Endothelial cell of umbilical vein (primary cell): Measurements from ENCODE around the gene CAMK2N2. TPM values are rescaled to one million over a fixed set of nuclear protein-coding genes. Genes with fewer than 3 reads are reported as not detected.

Source experiments
- BruUV-seq: library from RNA; stranded (reverse); fragments of 400-500 nt; replicated peaks from 2 replicates; lab custom pipeline; 2021; lab: Mats Ljungman, UMichigan
- CTCF ChIA-PET: fragments of 300-600, 350-600 bp; sonication (Branson Sonifier 250); formaldehyde crosslinking; loops from one replicate; lab custom pipeline; 2021; ENCODE audit warnings: antibody characterized with exemption, inconsistent platforms; lab: Charles Lee
- POLR2A ChIA-PET: fragments of 300-600, 350-600 bp; sonication (Branson Sonifier 250); formaldehyde crosslinking; loops from one replicate; lab custom pipeline; 2021; ENCODE audit warnings: antibody characterized with exemption, inconsistent platforms; lab: Charles Lee
- DNase-seq: peaks from one replicate; pipeline ENCODE4 v3.0.0-alpha.2; 2011; ENCODE audit warnings: low read depth, low spot score
- FAIRE-seq: peaks from 2 replicates; lab custom pipeline; 2011; peaks lifted over from hg19 to GRCh38; lab: Jason Lieb, UNC
- H2AFZ ChIP-seq: 2 replicates; pipeline ENCODE4 v1.6.0; 2012; ENCODE audit warnings: low read depth, low read length, control low read depth, inconsistent platforms
- H3K27ac ChIP-seq: 2 replicates; pipeline ENCODE4 v1.5.1; 2011; ENCODE audit warnings: low read depth, mild to moderate bottlenecking, control low read depth, low read length, moderate library complexity; ENCODE audit not compliant: insufficient read depth
- H3K27me3 ChIP-seq, 2 experiments: 2 replicates each; pipeline versions ENCODE4 v1.6.0 to v1.6.1; 2011; ENCODE audit warnings: low read length in 2 of 2, mixed read lengths in 1 of 2; ENCODE audit not compliant: control insufficient read depth in 2 of 2, insufficient read depth in 2 of 2
- H3K36me3 ChIP-seq, 2 experiments: 2 replicates in 1 of 2; 3 replicates in 1 of 2; pipeline ENCODE4 v1.5.1; 2011; ENCODE audit warnings: low read length in 2 of 2, mild to moderate bottlenecking in 1 of 2, moderate library complexity in 1 of 2; ENCODE audit not compliant: control insufficient read depth in 2 of 2, insufficient read depth in 2 of 2; ENCODE audit errors: extremely low read depth in 1 of 2
- H3K4me1 ChIP-seq: 3 replicates; pipeline ENCODE4 v1.5.1; 2011; ENCODE audit warnings: mild to moderate bottlenecking, low read length; ENCODE audit not compliant: control insufficient read depth, insufficient read depth; ENCODE audit errors: extremely low read depth
- H3K4me2 ChIP-seq: 2 replicates; pipeline ENCODE4 v1.6.1; 2011; ENCODE audit warnings: low read length, control low read depth, mixed read lengths; ENCODE audit not compliant: insufficient read depth
- H3K4me3 ChIP-seq, 3 experiments: fragments of 200-600 bp in 1 of 3; sonication (generic), shearing (Covaris generic) in 1 of 3; replicated peaks in 1 of 3; 2 replicates each; pipeline ENCODE4 v1.5.1; 2011 to 2016; ENCODE audit warnings: control low read depth in 3 of 3, low read length in 3 of 3, mild to moderate bottlenecking in 2 of 3, inconsistent platforms in 1 of 3, low read depth in 1 of 3, moderate library complexity in 1 of 3; ENCODE audit not compliant: insufficient read depth in 1 of 3
- H3K79me2 ChIP-seq: 2 replicates; pipeline ENCODE4 v1.6.0; 2012; ENCODE audit warnings: low read length, inconsistent platforms; ENCODE audit not compliant: control insufficient read depth, insufficient read depth
- H3K9ac ChIP-seq: replicated peaks from 2 replicates; pipeline ENCODE3; 2011; ENCODE audit warnings: low read length, control low read depth; ENCODE audit not compliant: insufficient read depth; ENCODE audit errors: extremely low read depth
- H3K9me1 ChIP-seq: replicated peaks from 3 replicates; pipeline ENCODE4 v1.6.0; 2011; ENCODE audit warnings: mild to moderate bottlenecking, low read length; ENCODE audit not compliant: control insufficient read depth, insufficient read depth; ENCODE audit errors: extremely low read depth
- H3K9me3 ChIP-seq: replicated peaks from 2 replicates; pipeline ENCODE4 v1.5.1; 2012; ENCODE audit warnings: low read length, inconsistent platforms; ENCODE audit not compliant: control insufficient read depth, insufficient read depth
- H4K20me1 ChIP-seq: replicated peaks from 2 replicates; pipeline ENCODE3; 2011; ENCODE audit warnings: mild to moderate bottlenecking, low read length; ENCODE audit not compliant: control insufficient read depth, insufficient read depth; ENCODE audit errors: extremely low read depth
- CTCF ChIP-seq, 2 donors: IDR thresholded peaks; 1 replicate in 1 of 2; 2 replicates in 1 of 2; pipeline ENCODE4 v1.5.1; 2011; ENCODE audit warnings: low read length in 2 of 2, mild to moderate bottlenecking in 2 of 2, moderate library complexity in 2 of 2, control low read depth in 1 of 2, inconsistent platforms in 1 of 2, low read depth in 1 of 2; ENCODE audit not compliant: insufficient read depth in 1 of 2; ENCODE audit errors: extremely low read depth in 1 of 2
- EZH2 ChIP-seq: IDR thresholded peaks from 2 replicates; pipeline ENCODE4 v1.6.1; 2012; ENCODE audit warnings: borderline replicate concordance, low read depth, mild to moderate bottlenecking, moderate library complexity, low read length, inconsistent platforms; ENCODE audit not compliant: severe bottlenecking
- FOS ChIP-seq: IDR thresholded peaks from 2 replicates; pipeline ENCODE4 v1.6.1; 2011; ENCODE audit warnings: mild to moderate bottlenecking, low read length, moderate library complexity, borderline replicate concordance; ENCODE audit not compliant: insufficient read depth
- dilution Hi-C: fragments of 300-500 bp; cut with MboI; formaldehyde crosslinking; loops from one replicate; pipeline ENCODE4 v1.15.0; 2019; ENCODE audit warnings: low sequenced_read_pairs; ENCODE audit not compliant: extremely low pct_ligation_motif_present
- intact Hi-C: fragments of 100-400 bp; cut with micrococcal nuclease; formaldehyde crosslinking; loops from one replicate; pipeline ENCODE4 v1.10.0; 2022
- polyA plus RNA-seq, 4 experiments: library from polyadenylated mRNA; depleted of rRNA in 3 of 4; stranded (reverse) in 3 of 4; unstranded in 1 of 4; fragments of >200 nt; gene quantifications; 2 replicates each; pipeline versions ENCODE4 v1.2.1 to v1.2.3, GENCODE V29; 2011 to 2012; ENCODE audit warnings: missing spikeins in 1 of 4
- total RNA-seq: library from RNA; stranded (reverse); gene quantifications from 2 replicates; pipeline ENCODE4 v1.2.3, GENCODE V29; 2021

CAMK2N2 gene
- total and polyA plus RNA-seq, 2 donors (not counting 3 experiments of a cell fraction or from before 2014, with no cell fraction given), result 0.11 TPM; not detected in 1

GRCh38 chr3:184229394-184230080 is 31.8 kb downstream of the CAMK2N2 start, which contains the start of gene VWA5B2:
TSS of gene VWA5B2 (plus strand) at chr3:184229585. CDS start at chr3:184230529, 944 bp downstream.
- Histone ChIP-seq H3K79me2 (no peaks in the 10 kb centered on the region), H3K9ac (no peak within 1 kb of the TSS), H3K27ac (no peak within 1 kb of the TSS), H3K27me3 (peaks cover 38 to 57% of the 10 kb centered on the region in 2 experiments), H3K4me3 (peak within 1 kb of the TSS in 1 of 3 experiments; percentile 25), H3K4me2 (peak within 1 kb of the TSS; percentile 28), H4K20me1 (no peaks in the 10 kb centered on the region), H2AFZ (peak within 1 kb of the TSS; percentile 54), H3K4me1 (peaks cover 4% of the 10 kb centered on the region), H3K36me3 (no peaks in the 10 kb centered on the region), H3K9me1 (no peaks in the 10 kb centered on the region), H3K9me3 (no peaks in the 10 kb centered on the region)
- intact Hi-C loops, result loop anchor here (5.0 kb wide), 1 partner anchor 42 kb away; the partner anchor contains the start of gene ABCF3
- peak; percentile 60 for DNase-seq
- TF ChIP-seq FOS (no peak), CTCF (IDR thresholded peaks at IDR 0.05; ENCODE audit: extremely low read depth in 1 of 2, insufficient read depth in 1 of 2, low read depth in 1 of 2, low read length in 2 of 2) (peak in 1 of 2 donors; percentile 34), EZH2 (peak; percentile 77)
- ChIA-PET CTCF (interaction anchor here (1.2 to 4.3 kb wide), 4 partner anchors 10 to 60 kb away, joined by 3 to 98 read pairs (median 34); no protein-coding TSS in a partner anchor), POLR2A (no interaction called here)
- FAIRE-seq, result no peak
- BruUV-seq, result no TSS peak
- dilution Hi-C loops, result no loop called here
